ENCODE results near the gene TBC1D5. TPM values are rescaled to one million over a fixed set of nuclear protein-coding genes. Genes with fewer than 3 reads are reported as not detected.

The TBC1D5 gene
- total and polyA plus RNA-seq, 2 of the 4 experiments (the other 2 are of a cell fraction): 16.4 to 57.0 TPM

DNA sequence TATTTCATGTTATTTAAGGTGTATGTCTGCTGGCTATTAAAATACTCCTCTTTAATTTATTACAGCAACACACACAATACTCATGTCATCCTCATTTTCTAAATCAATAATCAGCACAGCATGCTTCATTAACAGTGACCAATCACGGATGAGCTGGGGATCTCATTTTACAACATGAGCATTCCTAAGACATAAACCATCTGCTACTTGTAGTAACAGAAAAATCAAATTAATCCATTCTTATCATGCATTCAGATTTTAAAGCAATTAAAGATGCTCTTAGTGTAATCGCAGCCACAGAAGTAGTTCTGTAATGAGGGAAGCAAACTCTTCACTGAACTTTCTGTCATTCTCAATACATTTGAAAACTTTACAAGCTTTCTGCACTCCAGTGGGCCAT, 191.1 kb downstream of the TBC1D5 start:
- no CpG with 5 or more reads among the region's 2 CpGs for WGBS, 2 experiments (ENCODE audit: extremely low coverage in 2 of 2, insufficient read length in 1 of 2)
- intact Hi-C loops (cut with micrococcal nuclease): no loop called here
- CTCF ChIA-PET: no interaction called here

More for the DNA sequence above, 191.1 kb downstream of the TBC1D5 start:
- Histone ChIP-seq H3K18ac (ENCODE audit: low read depth, low read length) (no peak overlapping the region), H4K20me1 (ENCODE audit: insufficient read depth, low read length) (no peaks in the 10 kb centered on the region), H3K4ac (ENCODE audit: low read depth, low read length) (no peak overlapping the region), H4K5ac (ENCODE audit: low read depth, low read length) (no peak overlapping the region), H3K36me3 (ENCODE audit: control insufficient read depth, insufficient read depth, low read length) (no peaks in the 10 kb centered on the region), H3K56ac (ENCODE audit: extremely low read depth, insufficient read depth, low read length) (no peak overlapping the region), H3K27ac (ENCODE audit: insufficient read depth, low read length) (no peak overlapping the region), H3K27me3 (ENCODE audit: control insufficient read depth, insufficient read depth, low read length) (no peaks in the 10 kb centered on the region), H3K4me3 (ENCODE audit: insufficient read depth, low read depth, low read length) (no peak overlapping the region), H3K23ac (ENCODE audit: low read depth, low read length) (no peak overlapping the region), H3K14ac (replicated peaks; ENCODE audit: low read depth, low read length) (no peak overlapping the region), H3K4me2 (ENCODE audit: low read depth, low read length) (no peak overlapping the region), H2AK9ac (replicated peaks; ENCODE audit: low read depth, low read length, poor library complexity) (no peak overlapping the region), H3K9ac (ENCODE audit: low read depth, low read length) (no peak overlapping the region), H2BK5ac (ENCODE audit: low read depth, low read length, poor library complexity, severe bottlenecking) (no peak overlapping the region), H2BK15ac (ENCODE audit: low read depth, low read length) (no peak overlapping the region), H2BK20ac (ENCODE audit: low read depth, low read length) (no peak overlapping the region), H3K4me1 (ENCODE audit: control insufficient read depth, insufficient read depth, low read length) (peaks cover 1% of the 10 kb centered on the region; the same call in 1 of the 2 replicates), H3K9me3 (ENCODE audit: control insufficient read depth, insufficient read depth, low read length) (no peaks in the 10 kb centered on the region), H2BK120ac (ENCODE audit: low read depth, low read length) (no peak overlapping the region), H2AK5ac (ENCODE audit: low read depth, low read length) (no peak overlapping the region), H4K8ac (ENCODE audit: low read depth in 2 of 2, low read length in 2 of 2) (no peak overlapping the region), H2AFZ (replicated peaks; ENCODE audit: low read length, poor library complexity) (no peak overlapping the region), H4K91ac (ENCODE audit: insufficient read depth, low read depth, low read length) (no peak overlapping the region), H3K79me1 (ENCODE audit: low read depth in 1 of 2, low read length in 2 of 2) (peaks cover 0 to 2% of the 10 kb centered on the region in 2 experiments; a peak in 1 of 4 replicates), H3K9me1 (ENCODE audit: insufficient read depth, low read length) (no peaks in the 10 kb centered on the region)
- in situ Hi-C loops (cut with MboI; ENCODE audit: low sequenced_read_pairs): no loop called here
- no TSS peak for BruUV-seq (replicated peaks)
- POLR2A ChIA-PET (ENCODE audit: unreplicated experiment): no interaction called here
- ATAC-seq (ENCODE audit: low read depth) (no peak), DNase-seq (no peak)
- dilution Hi-C loops (cut with HindIII; ENCODE audit: low sequenced_read_pairs, unreplicated experiment): no loop called here
- no peak for TF ChIP-seq CEBPB (IDR thresholded peaks at IDR 0.05; ENCODE audit: low read depth, low read length)
- no peak for TF ChIP-seq MAFK (IDR thresholded peaks at IDR 0.05; ENCODE audit: low read depth, low read length)
- no peak for TF ChIP-seq RCOR1 (IDR thresholded peaks at IDR 0.05; ENCODE audit: insufficient replicate concordance, low read length)
- TF ChIP-seq RAD21 (IDR thresholded peaks at IDR 0.05; ENCODE audit: low read length): no peak
- TF ChIP-seq, protein P1, sequence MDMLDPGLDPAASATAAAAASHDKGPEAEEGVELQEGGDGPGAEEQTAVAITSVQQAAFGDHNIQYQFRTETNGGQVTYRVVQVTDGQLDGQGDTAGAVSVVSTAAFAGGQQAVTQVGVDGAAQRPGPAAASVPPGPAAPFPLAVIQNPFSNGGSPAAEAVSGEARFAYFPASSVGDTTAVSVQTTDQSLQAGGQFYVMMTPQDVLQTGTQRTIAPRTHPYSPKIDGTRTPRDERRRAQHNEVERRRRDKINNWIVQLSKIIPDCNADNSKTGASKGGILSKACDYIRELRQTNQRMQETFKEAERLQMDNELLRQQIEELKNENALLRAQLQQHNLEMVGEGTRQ (IDR thresholded peaks at IDR 0.05; ENCODE audit: low read depth, low read length): no peak
- TF ChIP-seq FOS (IDR thresholded peaks at IDR 0.05; ENCODE audit: low read depth, low read length): no peak
- no peak for TF ChIP-seq NFE2L2 (IDR thresholded peaks at IDR 0.05; ENCODE audit: low read depth, low read length)
- TF ChIP-seq POLR2A (IDR thresholded peaks at IDR 0.05; ENCODE audit: low read depth, low read length): no peak
- TF ChIP-seq MXI1 (IDR thresholded peaks at IDR 0.05; ENCODE audit: borderline replicate concordance, low read depth, low read length): no peak
- no peak for TF ChIP-seq SMC3 (IDR thresholded peaks at IDR 0.05; ENCODE audit: low read depth, low read length)
- TF ChIP-seq BHLHE40 (IDR thresholded peaks at IDR 0.05; ENCODE audit: low read depth, low read length): no peak
- TF ChIP-seq, protein P2, sequence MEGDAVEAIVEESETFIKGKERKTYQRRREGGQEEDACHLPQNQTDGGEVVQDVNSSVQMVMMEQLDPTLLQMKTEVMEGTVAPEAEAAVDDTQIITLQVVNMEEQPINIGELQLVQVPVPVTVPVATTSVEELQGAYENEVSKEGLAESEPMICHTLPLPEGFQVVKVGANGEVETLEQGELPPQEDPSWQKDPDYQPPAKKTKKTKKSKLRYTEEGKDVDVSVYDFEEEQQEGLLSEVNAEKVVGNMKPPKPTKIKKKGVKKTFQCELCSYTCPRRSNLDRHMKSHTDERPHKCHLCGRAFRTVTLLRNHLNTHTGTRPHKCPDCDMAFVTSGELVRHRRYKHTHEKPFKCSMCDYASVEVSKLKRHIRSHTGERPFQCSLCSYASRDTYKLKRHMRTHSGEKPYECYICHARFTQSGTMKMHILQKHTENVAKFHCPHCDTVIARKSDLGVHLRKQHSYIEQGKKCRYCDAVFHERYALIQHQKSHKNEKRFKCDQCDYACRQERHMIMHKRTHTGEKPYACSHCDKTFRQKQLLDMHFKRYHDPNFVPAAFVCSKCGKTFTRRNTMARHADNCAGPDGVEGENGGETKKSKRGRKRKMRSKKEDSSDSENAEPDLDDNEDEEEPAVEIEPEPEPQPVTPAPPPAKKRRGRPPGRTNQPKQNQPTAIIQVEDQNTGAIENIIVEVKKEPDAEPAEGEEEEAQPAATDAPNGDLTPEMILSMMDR (conservative IDR thresholded peaks at IDR 0.05; ENCODE audit: low read depth, low read length): no peak
- TF ChIP-seq, protein P3, sequence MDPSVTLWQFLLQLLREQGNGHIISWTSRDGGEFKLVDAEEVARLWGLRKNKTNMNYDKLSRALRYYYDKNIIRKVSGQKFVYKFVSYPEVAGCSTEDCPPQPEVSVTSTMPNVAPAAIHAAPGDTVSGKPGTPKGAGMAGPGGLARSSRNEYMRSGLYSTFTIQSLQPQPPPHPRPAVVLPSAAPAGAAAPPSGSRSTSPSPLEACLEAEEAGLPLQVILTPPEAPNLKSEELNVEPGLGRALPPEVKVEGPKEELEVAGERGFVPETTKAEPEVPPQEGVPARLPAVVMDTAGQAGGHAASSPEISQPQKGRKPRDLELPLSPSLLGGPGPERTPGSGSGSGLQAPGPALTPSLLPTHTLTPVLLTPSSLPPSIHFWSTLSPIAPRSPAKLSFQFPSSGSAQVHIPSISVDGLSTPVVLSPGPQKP (IDR thresholded peaks at IDR 0.05; ENCODE audit: borderline replicate concordance, low read depth, low read length): no peak
- no peak for TF ChIP-seq MAZ (IDR thresholded peaks at IDR 0.05; ENCODE audit: borderline replicate concordance, low read depth, low read length)

All from IMR-90 (cell line).